Sciatic nerve (tissue), 2 donors: ENCODE measurements around the gene INS. TPM values are rescaled to one million over a fixed set of nuclear protein-coding genes. Genes with fewer than 3 reads are reported as not detected.

Experiments
- ATAC-seq: fragments of 200-7000 bp; cut with Tn5 transposase; one replicate; pipeline ENCODE4 v1.9.1; 2020; ENCODE audit warnings: mild to moderate bottlenecking, moderate library complexity
- DNase-seq: peaks from one replicate; pipeline ENCODE4 v3.0.0-alpha.2; 2020; ENCODE audit warnings: low spot score
- intact Hi-C: fragments of 100-400 bp; cut with DNase I; formaldehyde crosslinking; loops from one replicate; pipeline ENCODE4 v1.14.2; 2022
- total RNA-seq: library from RNA; stranded (reverse); fragmentation: NEBNext Ultra II Directional; extraction: Animal tissue kit (Norgen Biotek cat#: 25700); gene quantifications from one replicate; pipeline ENCODE4 v1.2.1, GENCODE V29; 2021
- donor health status: DM: no; HTN: no; CAD: no.
- donor health status: DM: no; HTN: no; CAD: no.

Gene INS
- total RNA-seq, 1 donor from 2014 or later: 1.5 TPM

DNA sequence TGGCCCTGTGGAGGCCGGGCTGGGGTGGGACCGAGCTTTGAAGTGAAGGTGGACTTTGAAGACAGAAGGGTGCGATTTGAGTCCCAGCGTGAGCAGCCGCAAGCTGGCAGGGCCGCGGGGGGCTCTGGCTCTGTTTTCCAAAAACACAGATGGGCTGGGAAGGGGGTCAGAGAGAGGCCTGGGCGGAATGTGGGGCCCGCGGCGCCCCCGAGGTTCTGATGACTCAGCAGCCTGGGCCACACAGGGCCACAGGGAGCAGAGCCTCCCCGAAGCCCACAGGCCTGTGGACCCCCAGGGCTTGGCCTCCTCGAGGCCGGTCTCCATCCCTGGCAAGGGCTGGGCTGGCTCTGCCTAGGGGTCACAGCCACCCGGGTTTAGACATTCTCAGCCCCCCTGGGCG is 6.1 kb downstream of the INS start:
- intact Hi-C loops: loop anchor here (5.0 kb wide), 1 partner anchor 318 kb away; the partner anchor contains the start of gene TNNI2
- ATAC-seq: no peak
- no peak for DNase-seq

DNA sequence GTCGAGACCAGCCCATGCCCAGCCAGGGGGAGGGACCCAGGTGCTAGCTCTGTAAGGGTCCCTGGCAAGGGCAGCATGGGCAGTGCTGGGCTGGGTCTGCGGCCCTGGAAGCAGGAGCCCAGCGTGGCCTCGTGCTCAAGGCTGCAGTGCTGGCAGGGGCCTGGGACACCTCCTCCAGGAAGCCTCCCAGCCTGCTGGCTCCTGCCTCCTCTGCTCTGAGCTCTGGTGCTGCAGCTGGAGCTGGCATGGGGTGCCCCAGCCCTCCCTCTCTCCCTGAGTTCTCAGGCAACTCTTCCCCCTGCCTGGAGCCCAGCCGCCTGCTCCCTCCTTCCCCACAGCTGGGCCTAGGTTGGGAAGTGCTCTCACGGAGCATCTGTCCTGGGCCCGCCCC is 6.8 kb downstream of the INS start:
- no peak for ATAC-seq
- intact Hi-C loops: loop anchor here (5.0 kb wide), 1 partner anchor 317 kb away; the partner anchor contains the start of gene TNNI2
- DNase-seq: no peak

- DNase-seq: no peak
- intact Hi-C loops: loop anchor here (5.0 kb wide), 1 partner anchor 316 kb away; the partner anchor contains the start of gene TNNI2
- no peak for ATAC-seq
Measured at GRCh38 chr11:2153581-2154194, 7.3 kb downstream of the INS start.

DNA sequence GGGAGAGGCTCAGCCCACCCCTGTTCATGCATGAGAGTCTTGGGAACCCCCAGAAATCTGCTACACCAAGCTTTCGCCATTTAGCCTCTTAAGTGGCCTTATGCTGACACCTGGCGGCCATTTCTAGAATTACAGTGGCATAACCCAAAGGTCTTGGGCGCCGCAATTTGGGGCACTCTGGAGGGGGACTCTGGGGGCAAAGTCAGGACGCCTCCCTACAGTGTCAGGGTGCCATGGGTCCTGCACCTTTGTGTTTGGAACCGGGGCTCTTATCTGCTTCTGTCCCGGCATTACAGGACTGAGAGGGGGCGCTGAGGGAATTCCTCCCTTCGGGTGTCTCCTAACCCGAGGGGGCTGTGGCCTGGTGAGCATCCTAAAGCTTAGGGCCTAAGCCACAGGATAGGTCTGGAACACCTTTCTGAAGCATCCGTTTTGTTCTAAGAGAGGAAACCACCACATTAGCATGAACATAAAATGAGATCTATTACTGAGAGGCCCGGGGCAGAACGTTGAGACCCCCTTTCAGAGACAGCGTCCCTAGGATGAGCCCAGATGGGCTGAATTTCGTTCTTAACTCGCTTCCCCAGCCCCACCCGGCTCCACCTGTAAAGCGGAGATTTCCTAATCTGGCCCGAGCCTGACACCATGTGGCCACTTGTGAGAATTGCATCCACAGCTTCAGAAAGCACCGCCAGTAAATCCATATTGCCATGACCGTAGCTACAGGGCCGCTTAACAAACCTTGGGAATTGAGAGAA is 9.3 kb downstream of the INS start:
- DNase-seq: peak; percentile 90
- peak; percentile 70 for ATAC-seq
- intact Hi-C loops: loop anchor here (5.0 kb wide), 1 partner anchor 314 kb away; the partner anchor contains the start of gene TNNI2

DNA sequence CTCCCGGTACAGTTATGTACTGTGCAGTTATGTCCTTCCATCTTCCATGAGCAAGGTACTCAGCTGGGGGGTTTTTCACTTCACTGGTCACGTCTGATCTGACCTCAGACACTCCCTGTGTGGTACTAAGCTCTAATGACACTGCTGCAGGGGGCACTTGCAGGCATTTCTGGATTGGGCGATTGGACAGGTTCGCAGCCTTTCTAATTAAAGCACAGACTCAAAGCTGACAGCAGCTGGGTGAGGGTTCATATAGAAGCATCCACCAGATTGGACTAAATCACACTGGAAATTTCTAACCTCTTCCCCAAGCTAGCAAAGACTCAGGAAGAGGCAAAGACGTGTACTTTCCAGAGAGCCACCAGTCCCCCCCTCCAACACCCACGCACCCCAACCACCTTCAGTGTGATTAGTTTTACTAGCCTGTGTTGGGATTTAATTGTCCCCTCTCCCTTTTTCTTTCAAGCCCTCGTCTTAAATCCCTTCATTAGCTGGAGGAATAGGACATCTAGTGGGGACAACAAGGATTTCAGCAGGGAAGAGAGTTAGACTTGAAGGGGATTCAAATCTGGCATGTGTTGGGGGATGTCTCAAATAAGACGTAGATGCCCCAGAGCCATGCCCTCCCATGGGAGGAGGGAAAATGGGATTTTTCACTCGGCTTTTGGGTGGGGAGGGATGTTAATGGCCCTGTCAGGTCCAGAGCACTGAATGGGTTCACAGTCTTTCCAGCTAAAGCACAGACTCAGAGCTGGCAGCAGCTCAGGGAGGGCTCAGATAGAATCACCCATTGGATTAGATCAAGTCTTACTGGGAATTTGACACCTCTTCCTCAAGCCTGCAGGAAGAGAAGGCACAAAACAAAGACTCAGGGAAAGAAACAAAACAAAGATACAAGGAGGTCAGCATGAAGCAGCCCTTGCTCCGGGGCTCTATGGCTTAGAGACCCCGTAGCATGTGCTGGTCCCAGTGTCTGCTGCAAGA is 10.9 kb downstream of the INS start:
- ATAC-seq: no peak
- intact Hi-C loops: loop anchor here (5.0 kb wide), 1 partner anchor 313 kb away; the partner anchor contains the start of gene TNNI2
- DNase-seq: no peak

- intact Hi-C loops: no loop called here
- DNase-seq (no peak), ATAC-seq (no peak)
Measured at GRCh38 chr11:2149460-2149859, 11.5 kb downstream of the INS start.

DNA sequence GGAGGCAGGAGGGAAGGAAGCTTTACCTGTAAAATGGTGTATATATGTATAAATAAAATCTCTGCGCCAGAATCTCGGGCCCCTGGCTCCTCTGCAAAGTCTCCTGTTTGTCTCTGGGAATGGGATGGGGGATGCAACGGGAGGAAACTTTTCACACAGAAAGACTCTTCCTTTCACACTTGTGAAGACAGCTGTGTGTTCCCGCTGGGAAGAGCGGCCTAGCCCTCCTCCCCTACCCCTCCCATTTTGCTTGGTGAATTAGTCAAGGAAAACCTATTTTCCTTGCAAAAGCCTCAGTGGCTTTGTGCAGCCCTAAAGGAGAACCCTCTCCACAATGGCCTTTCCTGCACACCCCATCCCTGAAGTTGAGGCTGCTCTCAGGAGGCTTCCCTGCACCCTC is 12.4 kb downstream of the INS start:
- ATAC-seq (no peak), DNase-seq (no peak)
- intact Hi-C loops: no loop called here

GRCh38 chr11:2147391-2147790 is 13.6 kb downstream of the INS start:
- DNase-seq (no peak), ATAC-seq (no peak)
- intact Hi-C loops: no loop called here

DNA sequence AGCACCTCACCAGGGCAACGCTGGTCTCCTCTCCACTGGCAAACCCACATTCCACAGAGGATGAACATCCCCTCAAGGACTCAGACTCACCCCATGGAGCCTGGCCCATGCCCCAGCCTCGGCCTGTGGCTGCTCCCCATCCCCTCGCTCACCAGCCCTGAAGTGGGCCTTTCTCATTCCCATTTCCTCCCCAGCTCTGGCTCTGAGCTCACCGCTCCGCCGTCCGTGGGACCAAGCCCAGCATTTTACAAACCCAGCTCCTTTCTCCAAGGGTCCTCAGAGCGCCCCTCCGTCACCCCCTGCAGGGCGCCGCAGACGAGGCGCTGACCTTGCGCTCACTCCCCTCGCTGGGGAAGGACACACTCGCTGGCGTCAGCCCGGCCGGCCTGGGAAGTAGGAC is 15.0 kb downstream of the INS start:
- ATAC-seq: no peak
- no peak for DNase-seq
- intact Hi-C loops: no loop called here

- intact Hi-C loops: no loop called here
Measured at GRCh38 chr11:2144544-2145248, 16.3 kb downstream of the INS start.

GRCh38 chr11:2143799-2144543 is 17.0 kb downstream of the INS start:
- intact Hi-C loops: no loop called here
- no peak for ATAC-seq

More at GRCh38 chr11:2144544-2145248, 16.3 kb downstream of the INS start:
- ATAC-seq (no peak), DNase-seq (no peak)

GRCh38 chr11:2143477-2143798 is 17.6 kb downstream of the INS start:
- no peak for ATAC-seq
- no peak for DNase-seq
- intact Hi-C loops: no loop called here

More at GRCh38 chr11:2143799-2144543, 17.0 kb downstream of the INS start:
- DNase-seq: no peak

DNA sequence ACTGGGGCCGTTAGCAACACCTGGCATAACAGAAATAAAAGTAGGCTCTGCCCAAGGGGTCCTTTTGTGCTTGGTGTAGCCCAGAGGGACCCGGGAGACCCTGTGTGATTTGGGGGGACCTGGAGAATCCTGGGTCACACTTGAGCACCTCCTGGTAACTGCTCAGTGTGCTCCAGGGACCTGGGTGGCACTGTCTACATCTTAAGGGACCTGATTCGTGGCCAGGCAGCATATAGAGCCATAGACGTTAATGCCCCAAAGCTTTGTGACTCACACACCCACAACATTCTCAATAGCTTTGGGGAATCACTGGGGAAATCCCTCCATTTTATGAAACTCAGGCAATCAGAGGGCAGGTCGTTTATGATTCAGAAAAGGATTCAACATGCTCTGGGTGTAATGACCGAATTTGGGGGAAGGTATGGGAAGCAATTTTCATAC is 18.2 kb downstream of the INS start:
- DNase-seq (no peak), ATAC-seq (no peak)
- intact Hi-C loops: no loop called here

DNA sequence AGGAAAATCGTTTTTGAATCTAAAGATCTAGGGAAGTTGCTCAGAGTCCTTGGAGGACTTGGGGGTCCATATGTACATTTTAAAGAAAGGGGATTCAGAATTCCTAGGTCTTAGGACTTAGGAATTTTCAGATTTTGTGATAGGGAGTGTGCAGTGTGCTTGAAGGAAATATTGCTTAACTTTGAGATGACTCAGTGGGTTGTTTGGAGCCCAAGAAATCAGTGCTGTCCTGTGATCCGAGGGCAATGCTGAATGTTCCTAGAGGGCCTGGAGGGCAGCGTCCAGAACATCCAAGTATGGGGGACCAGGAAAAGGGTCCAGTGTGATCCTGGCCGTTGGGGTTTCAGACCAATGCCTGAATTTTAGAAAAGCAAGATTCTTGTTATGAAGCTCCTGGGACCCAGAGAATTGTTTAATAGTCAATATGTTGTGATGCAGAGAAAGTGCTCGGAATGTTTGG is 18.7 kb downstream of the INS start:
- no peak for ATAC-seq
- DNase-seq: no peak
- intact Hi-C loops: no loop called here

GRCh38 chr11:2140411-2141400 is 20.3 kb downstream of the INS start:
- ATAC-seq (no peak), DNase-seq (no peak)
- intact Hi-C loops: no loop called here

GRCh38 chr11:2139621-2140337 is 21.2 kb downstream of the INS start:
- DNase-seq (no peak), ATAC-seq (no peak)
- intact Hi-C loops: no loop called here
